H7 (cell line): Measurements from ENCODE around the gene CADM2. TPM values are rescaled to one million over a fixed set of nuclear protein-coding genes. Genes with fewer than 3 reads are reported as not detected.
"Not testable (repeated sequence)": the region's sequence is repeated elsewhere in the genome, so short reads cannot be mapped to it uniquely, and the experiment has no call there.

Experiments
- DNase-seq: peaks from one replicate; pipeline ENCODE4 v3.0.0; 2012
- H3K27me3 ChIP-seq: 2 replicates; pipeline ENCODE4 v1.6.0; 2011; ENCODE audit warnings: mild to moderate bottlenecking, low read length; ENCODE audit not compliant: control insufficient read depth, insufficient read depth
- H3K36me3 ChIP-seq: replicated peaks from 2 replicates; pipeline ENCODE4 v1.5.1; 2011; ENCODE audit warnings: low read length; ENCODE audit not compliant: control insufficient read depth, insufficient read depth
- H3K4me3 ChIP-seq: 2 replicates; pipeline ENCODE4 v1.5.1; 2011; ENCODE audit warnings: low read depth, mild to moderate bottlenecking, control low read depth, low read length, moderate library complexity; ENCODE audit not compliant: insufficient read depth
- total RNA-seq: library from RNA; depleted of rRNA; stranded (reverse); fragments of >200 nt; shearing (Covaris generic); gene quantifications from 2 replicates; pipeline ENCODE4 v1.2.3, GENCODE V29; 2014

The CADM2 gene
- total RNA-seq, 1 experiment from 2014 or later, result 2.7 TPM

GRCh38 chr3:85989581-85989980 is 1030.8 kb downstream of the CADM2 start:
- H3K36me3 ChIP-seq, DNase-seq, H3K4me3 ChIP-seq: not testable (repeated sequence)

GRCh38 chr3:86029590-86029989 is 1070.8 kb downstream of the CADM2 start:
- no peaks in the 10 kb centered on the region for H3K36me3 ChIP-seq
- DNase-seq, result no peak
- no peak overlapping the region for H3K4me3 ChIP-seq
- no peaks in the 10 kb centered on the region for H3K27me3 ChIP-seq

More at GRCh38 chr3:85989581-85989980, 1030.8 kb downstream of the CADM2 start:
- H3K27me3 ChIP-seq, result not testable (repeated sequence)

GRCh38 chr3:86037916-86038315 is 1079.1 kb downstream of the CADM2 start:
- H3K4me3 ChIP-seq, result no peak overlapping the region
- DNase-seq, result no peak

GRCh38 chr3:86046436-86047136 is 1087.8 kb downstream of the CADM2 start:
- no peak for DNase-seq
- Histone ChIP-seq H3K4me3 (no peak overlapping the region), H3K36me3 (no peaks in the 10 kb centered on the region), H3K27me3 (no peaks in the 10 kb centered on the region)

More at GRCh38 chr3:86037916-86038315, 1079.1 kb downstream of the CADM2 start:
- no peaks in the 10 kb centered on the region for H3K27me3 ChIP-seq
- no peaks in the 10 kb centered on the region for H3K36me3 ChIP-seq

GRCh38 chr3:86047161-86047560 is 1088.4 kb downstream of the CADM2 start:
- no peak for DNase-seq
- Histone ChIP-seq H3K4me3 (no peak overlapping the region), H3K36me3 (no peaks in the 10 kb centered on the region), H3K27me3 (no peaks in the 10 kb centered on the region)

- Histone ChIP-seq H3K4me3 (no peak overlapping the region), H3K36me3 (no peaks in the 10 kb centered on the region), H3K27me3 (no peaks in the 10 kb centered on the region)
- no peak for DNase-seq
Measured at GRCh38 chr3:86051058-86051457, 1092.3 kb downstream of the CADM2 start.

GRCh38 chr3:86056032-86056431 is 1097.2 kb downstream of the CADM2 start:
- Histone ChIP-seq H3K36me3 (no peaks in the 10 kb centered on the region), H3K27me3 (no peaks in the 10 kb centered on the region), H3K4me3 (no peak overlapping the region)
- DNase-seq, result no peak

GRCh38 chr3:86056962-86057361 is 1098.2 kb downstream of the CADM2 start:
- DNase-seq, result no peak
- H3K36me3 ChIP-seq, result no peaks in the 10 kb centered on the region

GRCh38 chr3:86073799-86074198 is 1115.0 kb downstream of the CADM2 start:
- no peak overlapping the region for H3K4me3 ChIP-seq
- no peaks in the 10 kb centered on the region for H3K36me3 ChIP-seq
- no peak for DNase-seq
- H3K27me3 ChIP-seq, result no peaks in the 10 kb centered on the region

More at GRCh38 chr3:86056962-86057361, 1098.2 kb downstream of the CADM2 start:
- Histone ChIP-seq H3K4me3 (no peak overlapping the region), H3K27me3 (no peaks in the 10 kb centered on the region)

GRCh38 chr3:86087160-86087871 is 1128.5 kb downstream of the CADM2 start:
- no peak for DNase-seq
- H3K36me3 ChIP-seq, result no peaks in the 10 kb centered on the region
- no peaks in the 10 kb centered on the region for H3K27me3 ChIP-seq
- no peak overlapping the region for H3K4me3 ChIP-seq

GRCh38 chr3:86104154-86104553 is 1145.4 kb downstream of the CADM2 start:
- H3K4me3 ChIP-seq, result no peak overlapping the region
- peak; percentile 4 for DNase-seq
- no peaks in the 10 kb centered on the region for H3K27me3 ChIP-seq
- no peaks in the 10 kb centered on the region for H3K36me3 ChIP-seq

- no peak for DNase-seq
- H3K4me3 ChIP-seq, result no peak overlapping the region
- H3K36me3 ChIP-seq, result no peaks in the 10 kb centered on the region
- no peaks in the 10 kb centered on the region for H3K27me3 ChIP-seq
Measured at GRCh38 chr3:86109434-86109833, 1150.6 kb downstream of the CADM2 start.
